Prostate gland (tissue), 2 donors: ENCODE measurements around the gene REM2. TPM values are rescaled to one million over a fixed set of nuclear protein-coding genes. Genes with fewer than 3 reads are reported as not detected.
A peak's percentile ranks its signal among the peaks of the same experiment; 100 is the strongest.

Experiments used
- DNase-seq: peaks from one replicate; pipeline ENCODE4 v3.0.0-alpha.2; 2019; ENCODE audit warnings: low spot score
- H3K27ac ChIP-seq, 2 donors: fragments of 200-600 bp; sonication (generic); 2 replicates each; pipeline ENCODE4 v1.5.1; 2017 to 2019
- H3K27me3 ChIP-seq: fragments of 200-600 bp; sonication (generic); replicated peaks from 2 replicates; pipeline ENCODE4 v1.5.1; 2019; ENCODE audit not compliant: insufficient read depth
- H3K36me3 ChIP-seq, 2 donors: fragments of 200-600 bp; sonication (generic); 1 replicate in 1 of 2; 2 replicates in 1 of 2; pipeline versions ENCODE4 v1.5.1 to v1.8.1; 2017 to 2019
- H3K4me1 ChIP-seq: fragments of 200-600 bp; sonication (generic); replicated peaks from 2 replicates; pipeline ENCODE4 v1.5.1; 2019
- H3K4me3 ChIP-seq, 2 donors: fragments of 200-600 bp; sonication (generic); 2 replicates each; pipeline ENCODE4 v1.5.1; 2017 to 2019
- H3K9me3 ChIP-seq: fragments of 200-600 bp; sonication (generic); 2 replicates; pipeline ENCODE4 v1.5.1; 2017
- POLR2A ChIP-seq: fragments of 450-650 bp; IDR thresholded peaks from one replicate; pipeline ENCODE4 v1.6.1; 2016; ENCODE audit warnings: antibody characterized with exemption, mild to moderate bottlenecking
- POLR2AphosphoS5 ChIP-seq: sonication (generic); formaldehyde crosslinking; IDR thresholded peaks from one replicate; pipeline ENCODE4 v1.6.1; 2017; ENCODE audit warnings: antibody characterized with exemption
- WGBS: methylation state at CpG from one replicate; pipeline ENCODE4 v1.1.5; 2018; 5-methylcytosine and 5-hydroxymethylcytosine counted together
- intact Hi-C: fragments of 100-400 bp; cut with DNase I; formaldehyde crosslinking; loops from one replicate; pipeline ENCODE4 v1.14.2; 2022
- total RNA-seq, 2 donors: library from RNA; depleted of rRNA; stranded (reverse); fragments of >200 nt; gene quantifications; one replicate each; pipeline ENCODE4 v1.1.0, GENCODE V29; 2016
- TF ChIP-seq, protein P1 (sequence below), 4 experiments: fragments of 200-600 bp in 2 of 4; fragments of 450-650 bp in 2 of 4; sonication (generic) in 2 of 4; IDR thresholded peaks; 1 replicate in 3 of 4; 2 replicates in 1 of 4; pipeline ENCODE4 v1.5.1; 2016 to 2019; ENCODE audit warnings: antibody characterized with exemption in 4 of 4, mild to moderate bottlenecking in 2 of 4, moderate library complexity in 2 of 4

REM2 gene
- total RNA-seq, 2 donors from 2014 or later, result 0.62 to 1.0 TPM

DNA sequence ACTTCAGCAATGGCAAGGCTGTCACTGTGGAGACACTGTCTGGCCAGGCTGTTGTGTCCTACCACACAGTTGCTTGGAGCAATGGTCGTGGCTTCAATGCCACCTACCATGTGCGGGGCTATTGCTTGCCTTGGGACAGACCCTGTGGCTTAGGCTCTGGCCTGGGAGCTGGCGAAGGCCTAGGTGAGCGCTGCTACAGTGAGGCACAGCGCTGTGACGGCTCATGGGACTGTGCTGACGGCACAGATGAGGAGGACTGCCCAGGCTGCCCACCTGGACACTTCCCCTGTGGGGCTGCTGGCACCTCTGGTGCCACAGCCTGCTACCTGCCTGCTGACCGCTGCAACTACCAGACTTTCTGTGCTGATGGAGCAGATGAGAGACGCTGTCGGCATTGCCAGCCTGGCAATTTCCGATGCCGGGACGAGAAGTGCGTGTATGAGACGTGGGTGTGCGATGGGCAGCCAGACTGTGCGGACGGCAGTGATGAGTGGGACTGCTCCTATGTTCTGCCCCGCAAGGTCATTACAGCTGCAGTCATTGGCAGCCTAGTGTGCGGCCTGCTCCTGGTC is 7.2 kb upstream of the REM2 start:
- 94% methylated on average over 20 of the region's 20 CpGs for WGBS
- TF ChIP-seq POLR2A (no peak), POLR2AphosphoS5 (no peak)
- TF ChIP-seq, protein P1, sequence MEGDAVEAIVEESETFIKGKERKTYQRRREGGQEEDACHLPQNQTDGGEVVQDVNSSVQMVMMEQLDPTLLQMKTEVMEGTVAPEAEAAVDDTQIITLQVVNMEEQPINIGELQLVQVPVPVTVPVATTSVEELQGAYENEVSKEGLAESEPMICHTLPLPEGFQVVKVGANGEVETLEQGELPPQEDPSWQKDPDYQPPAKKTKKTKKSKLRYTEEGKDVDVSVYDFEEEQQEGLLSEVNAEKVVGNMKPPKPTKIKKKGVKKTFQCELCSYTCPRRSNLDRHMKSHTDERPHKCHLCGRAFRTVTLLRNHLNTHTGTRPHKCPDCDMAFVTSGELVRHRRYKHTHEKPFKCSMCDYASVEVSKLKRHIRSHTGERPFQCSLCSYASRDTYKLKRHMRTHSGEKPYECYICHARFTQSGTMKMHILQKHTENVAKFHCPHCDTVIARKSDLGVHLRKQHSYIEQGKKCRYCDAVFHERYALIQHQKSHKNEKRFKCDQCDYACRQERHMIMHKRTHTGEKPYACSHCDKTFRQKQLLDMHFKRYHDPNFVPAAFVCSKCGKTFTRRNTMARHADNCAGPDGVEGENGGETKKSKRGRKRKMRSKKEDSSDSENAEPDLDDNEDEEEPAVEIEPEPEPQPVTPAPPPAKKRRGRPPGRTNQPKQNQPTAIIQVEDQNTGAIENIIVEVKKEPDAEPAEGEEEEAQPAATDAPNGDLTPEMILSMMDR (IDR thresholded peaks at IDR 0.05), result no peak
- intact Hi-C loops, result no loop called here
- Histone ChIP-seq H3K4me1 (peaks cover 4% of the 10 kb centered on the region), H3K4me3 (no peak overlapping the region), H3K27me3 (no peaks in the 10 kb centered on the region), H3K27ac (no peak overlapping the region), H3K9me3 (no peaks in the 10 kb centered on the region), H3K36me3 (peaks cover 19 to 33% of the 10 kb centered on the region in 2 donors)
- DNase-seq, result no peak

DNA sequence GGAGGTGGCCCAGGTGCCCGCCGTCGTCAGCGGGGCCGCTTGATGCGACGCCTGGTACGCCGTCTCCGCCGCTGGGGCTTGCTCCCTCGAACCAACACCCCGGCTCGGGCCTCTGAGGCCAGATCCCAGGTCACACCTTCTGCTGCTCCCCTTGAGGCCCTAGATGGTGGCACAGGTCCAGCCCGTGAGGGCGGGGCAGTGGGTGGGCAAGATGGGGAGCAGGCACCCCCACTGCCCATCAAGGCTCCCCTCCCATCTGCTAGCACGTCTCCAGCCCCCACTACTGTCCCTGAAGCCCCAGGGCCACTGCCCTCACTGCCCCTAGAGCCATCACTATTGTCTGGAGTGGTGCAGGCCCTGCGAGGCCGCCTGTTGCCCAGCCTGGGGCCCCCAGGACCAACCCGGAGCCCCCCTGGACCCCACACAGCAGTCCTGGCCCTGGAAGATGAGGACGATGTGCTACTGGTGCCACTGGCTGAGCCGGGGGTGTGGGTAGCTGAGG is 6.0 kb upstream of the REM2 start:
- DNase-seq, result no peak
- Histone ChIP-seq H3K4me1 (peaks cover 4% of the 10 kb centered on the region), H3K27ac (no peak overlapping the region), H3K36me3 (peaks cover 19 to 33% of the 10 kb centered on the region in 2 donors), H3K27me3 (no peaks in the 10 kb centered on the region), H3K9me3 (no peaks in the 10 kb centered on the region), H3K4me3 (no peak overlapping the region)
- no peak for TF ChIP-seq POLR2AphosphoS5
- TF ChIP-seq POLR2A, result no peak
- TF ChIP-seq, protein P1 (IDR thresholded peaks at IDR 0.05), result no peak
- WGBS, result 92% methylated on average over 21 of the region's 22 CpGs
- intact Hi-C loops, result no loop called here

DNA sequence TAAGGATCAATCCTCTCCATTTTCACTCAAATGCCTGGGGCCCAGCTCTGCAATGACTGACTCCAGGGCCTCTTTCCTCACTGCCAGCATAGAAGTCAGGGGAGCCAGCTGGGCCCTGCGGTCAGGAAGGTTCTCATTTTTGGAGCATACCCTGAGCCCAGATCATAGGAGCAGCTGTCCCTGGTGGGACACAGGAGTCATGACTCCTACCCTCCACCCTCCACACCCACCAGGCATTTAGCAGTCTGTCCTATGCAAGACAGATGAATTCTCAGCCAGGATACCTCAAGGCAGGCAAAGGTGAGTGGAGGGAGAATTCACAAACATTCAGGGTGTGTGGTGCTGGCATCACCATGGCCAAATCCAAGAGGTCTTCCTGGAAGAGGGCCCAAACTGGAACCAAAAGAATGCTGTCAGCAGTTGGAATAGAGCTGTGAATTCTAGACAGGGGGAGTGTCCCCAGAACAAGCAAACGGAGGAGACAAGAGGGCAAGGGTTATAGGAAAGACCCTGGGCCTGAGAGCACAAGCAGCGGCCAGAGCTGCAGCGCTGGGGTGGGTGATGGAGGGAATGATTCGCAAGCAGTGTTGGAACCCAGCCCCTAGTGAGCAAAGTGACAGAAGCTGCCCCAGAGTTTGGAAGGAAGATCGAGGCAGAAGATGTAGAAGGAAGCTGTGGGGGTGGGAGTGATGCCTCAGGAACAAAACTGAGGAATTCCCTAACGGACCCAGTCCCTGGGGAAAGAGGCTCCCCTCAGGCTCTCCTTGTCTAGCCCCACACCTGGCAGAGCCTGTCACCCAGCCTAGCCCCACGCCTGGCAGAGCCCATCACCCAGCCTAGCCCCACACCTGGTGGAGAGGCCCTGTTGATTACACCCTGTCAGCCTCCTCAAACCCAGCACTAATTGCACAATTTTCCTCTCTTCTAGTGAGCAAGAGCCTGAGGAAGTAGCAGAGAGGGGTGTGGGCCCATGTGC is 4.5 kb upstream of the REM2 start:
- 75% methylated on average over 8 of the region's 8 CpGs for WGBS
- Histone ChIP-seq H3K9me3 (no peaks in the 10 kb centered on the region), H3K4me1 (no peaks in the 10 kb centered on the region), H3K36me3 (peaks cover 19 to 31% of the 10 kb centered on the region in 2 donors), H3K4me3 (no peak overlapping the region), H3K27ac (no peak overlapping the region), H3K27me3 (no peaks in the 10 kb centered on the region)
- no peak for DNase-seq
- intact Hi-C loops, result no loop called here
- TF ChIP-seq POLR2AphosphoS5, result no peak

DNA sequence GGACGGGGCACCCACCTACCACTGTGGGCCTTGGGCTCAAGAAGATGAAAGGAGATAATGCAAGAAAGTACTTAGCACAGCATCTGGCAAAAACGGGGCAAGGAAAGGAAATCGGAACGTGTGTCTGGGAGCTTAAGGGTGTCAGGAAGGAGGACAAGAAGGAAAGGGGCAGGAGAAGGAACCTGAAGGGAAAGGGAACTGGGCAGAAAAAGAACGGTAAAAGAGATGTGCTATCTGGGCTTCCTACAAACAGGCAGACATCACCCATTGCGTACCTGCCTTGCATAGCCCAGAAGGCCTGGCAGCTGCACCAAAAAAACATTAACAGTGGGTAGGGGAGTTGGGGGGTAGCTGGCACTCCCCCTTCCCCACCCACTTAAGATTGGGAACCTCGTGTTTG is 958 bp upstream of the REM2 start:
- no peaks in the 10 kb centered on the region for H3K27me3 ChIP-seq
- H3K9me3 ChIP-seq, result no peaks in the 10 kb centered on the region
- DNase-seq, result no peak
- intact Hi-C loops, result no loop called here
- H3K4me3 ChIP-seq, result no peak overlapping the region
- H3K36me3 ChIP-seq, result peaks cover 6 to 10% of the 10 kb centered on the region in 2 donors
- TF ChIP-seq POLR2A (no peak), POLR2AphosphoS5 (no peak)
- TF ChIP-seq, protein P1 (IDR thresholded peaks at IDR 0.05), result no peak
- H3K4me1 ChIP-seq, result no peaks in the 10 kb centered on the region
- 34% methylated on average over 7 of the region's 7 CpGs for WGBS
- H3K27ac ChIP-seq, result no peak overlapping the region

DNA sequence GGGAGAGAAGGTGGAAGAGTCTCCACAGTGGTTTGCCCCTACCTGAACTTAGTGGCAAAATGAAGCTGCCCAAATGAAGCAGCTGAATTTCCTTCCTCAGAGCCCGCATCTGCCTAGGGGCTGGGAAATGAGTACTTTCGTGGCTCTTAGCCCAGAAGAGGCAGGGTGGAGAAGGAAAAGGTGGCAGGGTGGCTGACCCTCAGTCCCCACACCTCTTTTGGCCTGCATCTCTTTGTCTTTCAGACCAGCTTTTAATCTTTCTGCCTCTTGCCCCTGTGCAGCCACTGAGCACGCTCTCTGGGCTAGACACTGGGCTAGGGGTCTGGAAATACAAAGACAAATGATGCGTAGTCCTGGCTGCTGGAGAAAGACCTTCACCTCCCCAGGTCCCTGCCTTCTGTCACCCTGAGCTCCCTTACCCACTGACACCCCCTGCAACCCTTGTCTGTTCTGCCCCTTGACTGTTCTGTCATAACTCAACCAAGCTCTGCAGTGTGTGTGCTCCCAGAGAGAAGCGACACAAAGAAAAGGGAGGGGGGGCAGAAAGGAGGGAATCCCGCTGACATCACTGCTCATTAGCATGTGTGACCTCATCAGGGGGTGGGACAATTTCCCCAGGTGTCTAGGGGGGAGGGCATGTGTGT is 371 bp upstream of the REM2 start:
- H3K27ac ChIP-seq, result no peak overlapping the region
- 10% methylated on average over 6 of the region's 6 CpGs for whole genome bisulfite sequencing
- peak; percentile 44 for DNase-seq
- no peak overlapping the region for H3K4me3 ChIP-seq
- intact Hi-C loops, result no loop called here
- no peaks in the 10 kb centered on the region for H3K4me1 ChIP-seq
- TF ChIP-seq, protein P1 (IDR thresholded peaks at IDR 0.05), result no peak
- TF ChIP-seq POLR2AphosphoS5 (peak; percentile 19), POLR2A (no peak)
- peaks cover 0 to 10% of the 10 kb centered on the region in 2 donors for H3K36me3 ChIP-seq
- no peaks in the 10 kb centered on the region for H3K9me3 ChIP-seq
- no peaks in the 10 kb centered on the region for H3K27me3 ChIP-seq
